Measurements from ENCODE around the gene OLR1.

GRCh38 chr12:10196210-10196609, 24.3 kb upstream of the OLR1 start:
- TF ChIP-seq POLR2A (IDR thresholded peaks at IDR 0.05) (no peak), CTCF (IDR thresholded peaks at IDR 0.05) (no peak)
